Dedifferentiated amniotic fluid mesenchymal stem cell (primary cell): Measurements from ENCODE around the gene GUCY1B1.

Experiments used
- DNase-seq: peaks from one replicate; pipeline ENCODE4 v3.0.0-alpha.2; 2016; ENCODE audit errors: extremely low spot score

The GUCY1B1 gene

DNA sequence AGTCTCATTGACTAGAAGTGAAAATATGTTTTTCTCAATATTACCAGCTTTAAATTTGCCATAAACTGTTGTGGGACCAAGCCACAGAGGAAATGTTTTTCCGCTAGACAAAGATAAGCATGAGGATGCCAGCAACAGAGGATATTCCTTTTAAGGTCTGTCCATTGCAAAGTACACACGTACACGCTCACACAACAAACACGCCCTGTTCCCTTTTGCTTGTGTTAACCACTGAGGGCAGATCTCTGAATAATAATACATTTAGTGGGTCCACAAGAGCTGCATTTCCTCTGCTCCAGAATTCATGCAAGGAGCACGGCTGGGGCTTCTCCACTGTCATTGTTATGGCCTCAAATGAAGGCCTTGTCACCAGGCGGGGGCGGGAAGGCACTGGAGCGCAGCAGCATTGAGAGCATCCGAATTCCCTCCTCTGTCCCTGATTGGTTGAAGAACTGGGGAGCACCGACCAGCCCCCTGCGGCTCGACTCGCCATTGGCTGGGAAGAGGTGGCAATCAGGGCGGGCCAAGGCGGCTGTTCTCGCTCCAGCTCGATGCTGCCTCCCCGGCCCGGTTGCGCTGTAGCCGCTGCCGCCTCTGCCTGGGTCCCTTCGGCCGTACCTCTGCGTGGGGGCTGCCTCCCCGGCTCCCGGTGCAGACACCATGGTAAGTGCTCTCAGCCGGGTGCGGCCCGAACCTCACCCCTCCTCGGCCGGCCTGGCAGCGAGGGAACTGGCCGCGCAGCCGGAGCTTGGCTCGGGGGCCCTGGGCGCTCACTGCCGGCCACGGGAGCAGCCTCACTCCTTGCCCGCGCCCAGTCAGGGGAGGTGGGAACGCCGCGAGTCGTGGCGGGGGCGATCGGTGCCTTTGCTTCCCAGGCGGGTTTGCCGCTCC lies at the start of gene GUCY1B1:
Gene GUCY1B1, plus strand, starts transcription at position 541 of the 891 bp plus-strand sequence. Its CDS starts 120 bp downstream, at position 661.
- peak; percentile 91 for DNase-seq

DNA sequence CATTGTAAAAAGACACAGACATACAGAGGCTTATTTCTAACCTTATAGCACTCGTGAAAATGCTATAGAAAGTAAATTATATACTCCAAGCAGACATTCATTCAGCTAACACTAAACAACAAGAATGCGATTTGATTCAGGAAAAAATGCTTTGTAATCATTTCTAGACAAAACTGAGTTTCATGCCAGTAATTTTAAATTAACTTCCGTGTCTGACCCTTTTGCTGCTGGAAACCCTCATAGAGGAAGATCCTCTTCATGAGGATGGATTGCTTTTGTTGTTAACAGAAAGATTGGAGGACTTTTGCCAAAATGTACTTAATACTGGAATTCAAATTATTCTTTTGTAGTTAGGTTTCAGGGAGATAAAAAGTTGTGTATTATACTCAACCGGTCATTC lies 48.9 kb upstream of the GUCY1B1 start:
- no peak for DNase-seq

DNA sequence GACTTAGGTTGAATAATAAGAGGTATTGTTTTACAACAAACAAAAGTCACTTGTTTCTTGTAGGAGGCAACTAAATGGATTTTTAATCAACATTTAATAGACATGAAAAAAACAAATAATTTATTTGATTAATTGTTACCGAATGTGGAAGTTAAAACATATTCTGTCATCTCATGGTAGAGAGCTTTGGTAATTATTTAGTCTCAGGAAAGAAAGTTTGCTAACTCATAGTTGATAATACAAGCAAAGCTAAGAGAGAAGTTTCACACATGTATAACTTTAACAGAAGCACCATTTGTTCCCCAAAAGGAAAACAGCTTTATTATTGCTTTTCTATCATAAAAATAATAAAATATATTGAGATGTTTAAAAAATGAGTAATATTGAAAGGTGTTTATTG lies 47.3 kb upstream of the GUCY1B1 start:
- DNase-seq: no peak

DNA sequence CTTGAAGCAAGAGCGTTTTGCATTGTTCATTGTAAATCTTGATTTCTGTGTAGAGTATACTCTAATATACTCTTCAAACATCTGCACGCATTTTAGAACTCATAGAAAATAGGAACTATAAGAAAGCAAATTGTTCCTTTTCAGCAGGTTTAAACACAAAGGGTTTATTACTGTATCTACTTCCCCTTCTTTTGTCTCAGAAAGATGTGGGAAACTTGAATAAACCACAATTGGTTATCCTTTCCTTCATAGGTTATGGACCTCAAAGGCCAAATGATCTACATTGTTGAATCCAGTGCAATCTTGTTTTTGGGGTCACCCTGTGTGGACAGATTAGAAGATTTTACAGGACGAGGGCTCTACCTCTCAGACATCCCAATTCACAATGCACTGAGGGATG lies 46.0 kb upstream of the GUCY1B1 start:
- DNase-seq: no peak

GRCh38 chr4:155713911-155714310 lies 44.9 kb upstream of the GUCY1B1 start:
- DNase-seq: no peak

- DNase-seq: no peak
Measured at GRCh38 chr4:155722336-155722735, 36.5 kb upstream of the GUCY1B1 start.

DNA sequence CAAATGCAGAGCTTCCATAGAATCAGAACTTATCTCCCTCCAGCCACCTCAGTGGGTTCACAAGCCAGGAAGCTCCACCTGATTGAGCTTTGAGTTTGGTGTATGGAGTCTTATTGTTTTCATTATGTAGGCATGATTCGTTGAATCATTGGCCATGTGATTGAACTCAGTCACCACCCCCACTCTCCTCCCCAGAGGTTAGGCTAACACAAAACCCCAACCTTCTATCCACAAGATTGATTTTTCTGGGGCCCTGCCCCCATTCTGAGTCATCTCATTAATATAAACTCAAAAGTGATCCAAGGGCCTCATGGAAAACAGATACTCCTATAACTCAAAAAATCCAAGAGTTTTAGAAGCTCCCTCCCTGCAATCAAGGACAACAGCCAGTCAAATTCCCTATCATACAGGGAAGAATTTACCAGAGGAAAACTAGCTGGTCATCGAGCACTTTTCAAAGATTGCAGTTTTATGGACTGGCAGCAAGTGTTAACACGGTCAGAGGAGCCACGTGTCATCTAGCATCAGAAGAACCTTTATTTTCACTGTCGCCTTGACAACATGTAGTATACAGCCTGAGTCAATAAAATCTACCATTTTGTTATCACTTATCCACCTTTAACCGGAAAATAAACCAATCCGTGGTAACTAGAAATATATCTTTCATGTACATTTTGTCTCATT lies 35.9 kb upstream of the GUCY1B1 start:
- DNase-seq: no peak

DNA sequence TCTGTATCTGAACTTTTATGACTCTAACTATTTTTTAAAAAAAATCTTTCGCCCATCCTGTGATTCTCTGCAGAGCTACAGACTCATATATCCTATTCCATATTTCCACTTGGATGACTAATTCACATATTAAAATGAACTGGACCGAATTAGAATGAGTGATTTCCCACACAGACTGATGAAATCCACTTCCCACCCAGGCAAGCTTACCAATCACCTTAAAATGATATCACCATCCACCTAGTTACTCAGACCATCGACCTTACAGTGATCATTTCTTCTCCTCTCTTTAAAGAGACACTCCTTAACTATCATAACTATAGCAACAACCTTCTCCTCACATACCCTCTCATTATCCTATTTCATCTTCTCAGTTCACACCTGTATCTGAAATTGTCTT lies 34.1 kb upstream of the GUCY1B1 start:
- DNase-seq: no peak

- DNase-seq: peak; percentile 23
Measured at GRCh38 chr4:155734065-155734464, 24.8 kb upstream of the GUCY1B1 start.

- no peak for DNase-seq
Measured at GRCh38 chr4:155734951-155735350, 23.9 kb upstream of the GUCY1B1 start.

GRCh38 chr4:155735496-155735895 lies 23.3 kb upstream of the GUCY1B1 start:
- no peak for DNase-seq

DNA sequence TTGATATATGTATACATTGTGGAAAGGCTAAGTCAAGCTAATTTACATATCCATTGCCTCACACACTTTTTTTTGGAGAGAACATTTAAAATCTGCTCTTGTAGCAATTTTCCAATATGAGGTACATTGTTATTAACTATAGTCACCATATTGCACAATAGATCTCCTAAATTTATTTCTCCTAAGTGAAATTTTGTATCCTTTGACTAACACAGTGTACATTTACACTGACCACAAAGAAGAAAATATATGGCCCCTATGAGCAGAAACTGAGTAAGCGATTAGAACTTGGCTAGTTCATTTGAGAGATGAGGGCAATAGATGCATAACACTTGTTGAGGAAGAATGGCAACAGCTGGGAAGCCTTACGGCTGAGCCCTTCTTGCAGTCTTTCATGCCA lies 20.3 kb upstream of the GUCY1B1 start:
- no peak for DNase-seq

DNA sequence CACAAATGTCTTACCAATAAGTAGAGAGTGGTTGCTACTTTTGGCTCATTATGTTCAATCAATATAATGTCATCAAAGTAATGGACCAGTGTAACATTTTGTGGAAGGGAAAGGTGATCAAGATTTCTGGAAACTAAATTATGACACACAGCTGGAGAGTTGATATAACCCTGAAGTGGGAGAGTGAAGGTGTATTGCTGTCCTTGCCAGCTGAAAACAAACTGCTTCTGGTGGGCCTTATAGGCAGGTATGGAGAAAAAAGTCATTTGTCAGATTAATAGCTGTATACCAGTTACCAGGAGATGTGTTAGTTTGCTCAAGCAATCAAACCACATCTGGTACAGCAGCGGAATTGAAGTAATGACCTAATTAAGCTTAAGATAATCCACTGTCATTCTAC lies 17.3 kb upstream of the GUCY1B1 start:
- DNase-seq: no peak

DNA sequence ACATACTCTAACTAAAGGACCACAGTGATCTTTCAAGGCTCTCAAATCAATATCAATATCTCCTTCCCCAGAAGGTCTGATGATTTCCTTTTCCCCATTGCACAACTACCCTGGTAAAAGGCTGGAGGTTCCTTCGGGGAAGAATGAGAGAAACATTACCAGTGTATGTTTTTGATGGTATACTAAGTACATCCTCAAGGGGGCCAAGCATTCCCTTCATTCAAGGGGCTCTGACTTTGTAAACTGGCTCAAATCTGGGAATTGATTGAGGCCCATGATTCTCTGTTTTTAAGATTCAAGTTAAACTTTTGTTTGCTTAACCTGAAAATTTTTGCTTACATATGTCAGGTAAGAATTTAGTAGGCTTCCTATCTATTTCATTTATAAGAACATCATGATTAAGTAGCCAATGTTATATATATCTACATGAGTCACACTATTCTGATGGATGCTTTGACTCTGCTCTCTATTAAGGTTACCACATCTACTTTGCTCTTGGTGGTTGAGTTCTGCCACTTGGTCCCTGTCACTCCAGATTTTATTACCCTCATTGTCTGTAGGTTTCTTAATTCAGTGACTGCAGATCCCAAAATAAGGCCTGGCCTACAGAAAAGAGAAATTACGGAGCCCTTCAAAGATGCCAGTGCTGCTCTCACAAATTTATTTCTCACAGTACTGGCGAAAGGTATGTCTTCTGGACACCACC lies 16.4 kb upstream of the GUCY1B1 start:
- no peak for DNase-seq

GRCh38 chr4:155745984-155746383 lies 12.8 kb upstream of the GUCY1B1 start:
- DNase-seq: peak; percentile 41

- DNase-seq: no peak
Measured at GRCh38 chr4:155748039-155748438, 10.8 kb upstream of the GUCY1B1 start.

GRCh38 chr4:155749041-155749440 lies 9.8 kb upstream of the GUCY1B1 start:
- no peak for DNase-seq

DNA sequence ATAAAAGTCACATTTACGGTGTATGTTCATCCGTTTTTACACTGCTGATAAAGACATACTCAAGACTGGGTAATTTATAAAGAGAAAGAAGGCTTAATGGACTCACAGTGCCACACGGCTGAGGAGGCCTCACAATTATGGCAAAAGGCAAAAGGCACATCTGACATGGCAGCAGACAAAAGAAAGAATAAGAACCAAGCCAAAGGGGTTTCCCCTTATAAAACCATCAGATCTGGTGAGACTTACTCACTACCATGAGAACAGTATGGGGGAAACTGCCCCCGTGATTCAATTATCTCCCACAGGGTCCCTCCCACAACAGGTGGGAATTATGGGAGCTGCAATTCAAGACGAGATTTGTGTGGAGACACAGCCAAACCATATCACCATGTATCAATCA lies 7.3 kb upstream of the GUCY1B1 start:
- no peak for DNase-seq

DNA sequence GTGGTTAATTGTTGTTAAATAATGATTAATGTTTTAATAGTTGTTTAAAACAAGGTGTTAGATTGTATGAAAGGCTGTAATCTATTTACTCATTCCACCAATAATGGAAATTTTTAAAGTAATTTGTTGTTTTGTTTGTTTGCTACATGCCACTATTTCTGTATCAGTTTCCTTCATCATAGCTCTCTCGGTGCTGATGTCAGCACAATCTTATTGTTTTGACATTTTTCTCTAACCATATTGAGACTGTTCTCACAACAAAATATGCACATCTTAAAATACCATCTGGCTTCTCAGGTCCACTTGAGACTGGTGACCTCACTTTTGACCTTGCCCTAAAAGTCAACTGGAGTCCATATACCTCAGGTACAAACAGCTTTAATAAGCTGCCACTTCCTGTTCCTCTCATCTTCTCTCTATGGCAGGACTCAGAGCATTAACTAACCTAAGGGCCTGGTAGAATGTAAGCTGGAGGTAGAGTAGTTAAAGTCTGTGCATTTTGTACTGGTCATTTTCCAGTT lies 1.0 kb upstream of the GUCY1B1 start:
- DNase-seq: no peak

DNA sequence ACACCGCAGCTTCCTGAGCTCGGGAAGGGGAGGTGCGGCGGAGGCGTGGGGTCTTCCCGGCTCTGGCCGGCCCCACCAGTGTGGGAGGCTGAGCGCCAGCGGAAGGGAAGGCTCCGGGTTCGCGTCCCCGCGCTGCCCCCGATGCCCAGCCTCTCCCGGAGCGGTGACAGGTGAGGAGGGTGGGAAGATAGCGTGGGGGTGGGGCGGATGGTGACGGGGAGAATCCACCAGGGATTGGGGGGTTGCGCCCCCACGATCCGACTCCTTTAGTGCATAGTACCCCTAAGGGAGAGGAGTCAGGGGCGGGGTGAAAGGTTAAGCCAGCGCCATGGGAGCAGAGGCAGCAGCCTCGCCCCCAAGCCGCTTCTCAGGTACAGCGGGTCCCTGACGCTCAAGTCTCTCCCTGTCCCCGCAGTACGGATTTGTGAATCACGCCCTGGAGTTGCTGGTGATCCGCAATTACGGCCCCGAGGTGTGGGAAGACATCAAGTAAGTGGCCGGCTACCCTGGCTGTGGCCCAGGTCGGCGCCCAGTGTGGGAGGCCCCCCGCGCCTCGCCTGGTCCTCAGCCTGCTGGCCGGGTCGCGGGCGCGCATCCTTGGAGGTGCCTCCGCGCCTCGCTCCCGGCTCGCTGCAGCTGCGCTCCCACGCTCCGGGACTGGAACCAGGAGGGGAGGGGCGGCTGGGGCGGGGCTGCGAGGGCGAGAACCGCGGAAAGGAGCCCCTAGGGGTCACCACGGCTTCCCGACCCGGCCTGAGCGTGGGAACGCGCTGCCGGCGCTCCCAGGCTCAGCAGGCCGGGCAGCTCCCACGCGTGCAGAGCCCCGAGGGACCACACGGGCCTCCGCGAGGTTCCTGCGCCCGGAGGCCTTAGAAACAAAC lies 791 bp downstream of the GUCY1B1 start:
- DNase-seq: no peak

GRCh38 chr4:155761047-155761446 lies 2.2 kb downstream of the GUCY1B1 start:
- DNase-seq: no peak
